A549 treated with AZD9567 at 1 μM for 4 hours (cell line): ENCODE results near the gene PBX3. TPM values are rescaled to one million over a fixed set of nuclear protein-coding genes. Genes with fewer than 3 reads are reported as not detected.

Source experiments
- total RNA-seq: library from RNA; stranded (reverse); fragments of 200-300 nt; extraction: Qiagen RNA extraction; gene quantifications from 5 replicates; pipeline ENCODE4 v1.2.3, GENCODE V29; 2022; ENCODE audit not compliant: insufficient read depth

PBX3 gene
- total RNA-seq = 10.2 to 17.7 TPM (median 11.0 TPM) in 5 replicates

GRCh38 chr9:125747053-125747764 is at the start of gene PBX3:
PBX3 (plus strand) TSS chr9:125747373.

GRCh38 chr9:125706651-125707471 is 40.3 kb upstream of the PBX3 start, which contains the start of gene MAPKAP1:
MAPKAP1 (minus strand) TSS chr9:125707208; CDS start chr9:125672574, 34,634 bp downstream.

Other genes starting within 250 kb of the PBX3 start
- 59.2 to 83.9 TPM (median 77.1 TPM) in 5 replicates for gene MAPKAP1, start 40.2 kb upstream of the PBX3 start, total RNA-seq